Fibroblast of pulmonary artery (primary cell): ENCODE results near the gene RAX2.

Experiments
- DNase-seq: peaks from one replicate; pipeline ENCODE4 v3.0.0-alpha.2; 2010; ENCODE audit warnings: low read depth
- H3K4me3 ChIP-seq: replicated peaks from 2 replicates; pipeline ENCODE4 v1.5.1; 2011; ENCODE audit warnings: low read depth, mild to moderate bottlenecking, control low read depth, low read length, moderate library complexity
- TF ChIP-seq, protein P1 (sequence below): IDR thresholded peaks from 2 replicates; pipeline ENCODE4 v1.5.1; 2011; ENCODE audit warnings: mild to moderate bottlenecking, control low read depth, low read length, inconsistent platforms; ENCODE audit errors: missing control alignments

Gene RAX2

DNA sequence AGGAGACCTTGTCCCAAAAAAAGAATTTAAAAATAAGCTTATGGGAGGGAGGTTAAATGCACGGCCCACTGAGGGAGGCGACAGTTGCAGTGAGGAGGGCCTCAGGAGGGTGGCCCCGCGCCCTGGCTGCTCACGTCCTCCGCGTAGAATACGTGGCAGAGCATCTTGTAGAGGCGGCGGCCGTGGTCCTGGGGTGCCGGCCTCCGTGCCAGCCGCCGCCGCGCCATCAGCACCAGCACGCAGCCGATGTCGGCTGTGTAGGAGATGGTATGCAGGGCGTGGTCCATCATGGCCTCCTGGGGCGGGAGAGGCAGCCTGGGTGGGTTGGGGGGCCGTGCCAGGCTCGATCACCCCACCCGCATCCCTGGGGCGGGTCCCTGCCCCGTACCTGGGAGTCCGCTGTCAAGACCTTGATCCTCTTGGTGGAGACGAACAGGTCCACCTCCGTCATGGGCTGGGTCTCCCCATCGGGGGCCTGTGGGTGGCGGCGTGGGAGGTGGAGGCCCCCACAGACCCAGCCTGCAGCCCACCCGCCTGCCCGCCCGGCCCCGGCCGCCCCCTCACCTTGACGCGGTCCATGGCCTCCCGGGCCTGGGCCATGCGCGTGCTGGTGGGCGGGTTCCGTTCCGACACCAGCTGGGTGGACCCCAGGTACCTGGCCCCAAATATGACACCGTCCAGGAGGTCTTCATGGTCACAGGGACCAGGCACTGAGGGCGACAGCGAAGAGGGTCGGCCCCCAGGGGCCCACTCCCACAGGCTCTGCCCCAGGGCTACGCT is 18.2 kb downstream of the RAX2 start:
- no peak for DNase-seq
- H3K4me3 ChIP-seq: no peak overlapping the region
- TF ChIP-seq, protein P1, sequence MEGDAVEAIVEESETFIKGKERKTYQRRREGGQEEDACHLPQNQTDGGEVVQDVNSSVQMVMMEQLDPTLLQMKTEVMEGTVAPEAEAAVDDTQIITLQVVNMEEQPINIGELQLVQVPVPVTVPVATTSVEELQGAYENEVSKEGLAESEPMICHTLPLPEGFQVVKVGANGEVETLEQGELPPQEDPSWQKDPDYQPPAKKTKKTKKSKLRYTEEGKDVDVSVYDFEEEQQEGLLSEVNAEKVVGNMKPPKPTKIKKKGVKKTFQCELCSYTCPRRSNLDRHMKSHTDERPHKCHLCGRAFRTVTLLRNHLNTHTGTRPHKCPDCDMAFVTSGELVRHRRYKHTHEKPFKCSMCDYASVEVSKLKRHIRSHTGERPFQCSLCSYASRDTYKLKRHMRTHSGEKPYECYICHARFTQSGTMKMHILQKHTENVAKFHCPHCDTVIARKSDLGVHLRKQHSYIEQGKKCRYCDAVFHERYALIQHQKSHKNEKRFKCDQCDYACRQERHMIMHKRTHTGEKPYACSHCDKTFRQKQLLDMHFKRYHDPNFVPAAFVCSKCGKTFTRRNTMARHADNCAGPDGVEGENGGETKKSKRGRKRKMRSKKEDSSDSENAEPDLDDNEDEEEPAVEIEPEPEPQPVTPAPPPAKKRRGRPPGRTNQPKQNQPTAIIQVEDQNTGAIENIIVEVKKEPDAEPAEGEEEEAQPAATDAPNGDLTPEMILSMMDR: no peak

DNA sequence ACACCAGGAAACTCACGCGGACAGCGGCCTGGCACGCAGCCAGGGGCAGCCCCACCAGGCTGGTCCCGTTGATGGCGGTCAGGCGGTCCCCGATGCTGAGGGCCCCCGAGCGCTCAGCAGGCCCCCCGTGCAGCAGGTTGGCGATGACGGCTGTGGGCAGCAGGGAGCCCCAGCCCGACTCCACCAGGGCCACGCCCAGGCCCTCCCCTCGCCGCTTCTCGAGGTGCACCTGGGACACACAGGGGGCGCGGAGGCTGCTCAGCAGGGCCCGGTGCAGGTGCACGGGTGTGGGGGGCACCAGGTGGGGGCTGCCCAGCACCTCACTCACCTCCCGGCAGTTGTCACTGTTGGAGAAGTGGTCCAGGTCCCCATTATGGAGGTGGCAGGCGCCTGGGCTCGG is 19.5 kb downstream of the RAX2 start:
- H3K4me3 ChIP-seq: no peak overlapping the region
- TF ChIP-seq, protein P1: no peak
- no peak for DNase-seq

DNA sequence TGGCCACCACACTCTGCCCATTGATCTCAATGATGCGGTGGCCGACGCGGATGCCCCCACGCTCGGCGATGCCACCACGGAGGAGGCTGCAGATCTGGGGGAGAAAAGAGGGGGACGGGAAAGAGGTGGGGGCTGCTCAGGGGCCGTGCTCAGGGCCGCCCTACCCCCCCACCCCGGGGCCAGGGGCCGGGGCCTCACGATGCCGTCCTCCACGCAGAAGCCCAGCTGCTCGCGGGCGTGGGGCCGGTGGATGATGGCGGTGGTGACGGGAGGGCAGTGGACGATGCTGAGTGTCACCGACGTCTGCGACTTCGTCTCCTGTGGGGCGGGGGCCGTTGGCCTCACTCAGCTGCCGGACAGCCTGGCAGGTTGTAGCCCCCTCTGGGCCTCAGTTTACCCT is 20.8 kb downstream of the RAX2 start:
- DNase-seq: no peak
- H3K4me3 ChIP-seq: no peak overlapping the region
- TF ChIP-seq, protein P1: no peak

DNA sequence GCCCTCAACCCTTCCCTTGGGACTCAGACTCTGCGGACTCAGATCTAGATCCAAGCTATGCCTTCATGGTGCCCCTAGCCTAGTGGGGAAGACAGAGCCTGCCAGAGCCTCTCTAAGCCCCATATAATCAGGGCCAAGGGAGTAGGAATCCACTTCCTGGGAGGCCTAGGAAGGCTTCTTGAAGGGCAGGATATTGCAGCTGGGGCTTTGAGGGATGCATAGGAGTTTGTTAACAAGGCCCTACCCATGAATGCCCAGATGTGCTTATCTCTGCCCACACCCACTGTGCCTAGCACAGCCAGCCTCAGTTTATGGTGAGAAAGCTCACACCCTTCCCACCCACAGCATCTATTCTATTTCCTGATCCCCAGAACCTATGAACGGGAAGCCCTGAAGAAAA is 21.8 kb downstream of the RAX2 start:
- TF ChIP-seq, protein P1: no peak
- H3K4me3 ChIP-seq: no peak overlapping the region

DNA sequence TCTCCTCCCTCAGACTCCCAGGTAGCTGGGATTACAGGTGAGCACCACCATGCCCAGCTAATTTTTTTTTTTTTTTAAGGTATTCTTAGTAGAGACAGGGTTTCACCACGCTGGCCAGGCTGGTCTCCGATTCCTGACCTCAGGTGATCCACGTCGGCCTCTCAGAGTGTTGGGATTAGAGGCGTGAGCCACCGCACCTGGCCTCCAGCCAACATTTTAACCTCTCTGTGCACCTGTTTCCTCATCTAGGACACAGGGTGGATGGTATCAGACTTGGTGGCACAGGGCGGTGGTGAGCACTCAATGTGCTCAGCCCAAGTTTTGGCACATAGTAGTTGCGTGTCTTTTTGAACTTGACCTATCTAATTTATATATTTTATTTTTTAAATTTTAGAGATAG is 23.1 kb downstream of the RAX2 start:
- TF ChIP-seq, protein P1: no peak
- DNase-seq: no peak

More for the DNA sequence above, 21.8 kb downstream of the RAX2 start:
- DNase-seq: no peak

DNA sequence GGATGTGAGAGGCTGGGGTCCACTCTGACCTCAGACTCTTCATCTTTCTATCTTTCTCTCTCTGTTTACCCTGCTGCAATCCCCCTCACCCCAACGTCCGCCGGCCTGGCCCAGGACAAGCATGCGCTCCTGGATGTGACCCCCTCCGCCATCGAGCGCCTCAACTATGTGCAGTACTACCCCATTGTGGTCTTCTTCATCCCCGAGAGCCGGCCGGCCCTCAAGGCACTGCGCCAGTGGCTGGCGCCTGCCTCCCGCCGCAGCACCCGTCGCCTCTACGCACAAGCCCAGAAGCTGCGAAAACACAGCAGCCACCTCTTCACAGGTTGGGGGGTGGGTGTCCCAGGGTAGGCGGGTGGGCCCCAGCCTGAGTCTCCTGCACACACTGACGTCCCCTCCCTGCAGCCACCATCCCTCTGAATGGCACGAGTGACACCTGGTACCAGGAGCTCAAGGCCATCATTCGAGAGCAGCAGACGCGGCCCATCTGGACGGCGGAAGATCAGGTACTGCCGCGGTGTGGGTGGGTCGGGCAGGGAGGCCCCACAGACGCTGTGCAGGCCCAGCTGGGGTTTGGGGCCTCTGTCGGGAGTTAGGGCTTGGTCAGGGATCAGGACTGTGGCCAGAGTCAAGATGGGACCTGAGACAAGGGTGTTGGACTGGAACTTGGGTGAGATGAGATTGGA is 25.5 kb downstream of the RAX2 start:
- H3K4me3 ChIP-seq: no peak overlapping the region
- TF ChIP-seq, protein P1: no peak
- no peak for DNase-seq

More for the DNA sequence above, 23.1 kb downstream of the RAX2 start:
- no peak overlapping the region for H3K4me3 ChIP-seq
